Midbrain (tissue), 1 donor: Measurements from ENCODE around the gene CD4.

Experiments used
- DNase-seq: peaks from one replicate; lab custom pipeline; 2025; lab: John Stamatoyannopoulos, UW

CD4 gene

GRCh38 chr12:6816598-6816997 is 27.3 kb downstream of the CD4 start:
- no peak for DNase-seq

DNA sequence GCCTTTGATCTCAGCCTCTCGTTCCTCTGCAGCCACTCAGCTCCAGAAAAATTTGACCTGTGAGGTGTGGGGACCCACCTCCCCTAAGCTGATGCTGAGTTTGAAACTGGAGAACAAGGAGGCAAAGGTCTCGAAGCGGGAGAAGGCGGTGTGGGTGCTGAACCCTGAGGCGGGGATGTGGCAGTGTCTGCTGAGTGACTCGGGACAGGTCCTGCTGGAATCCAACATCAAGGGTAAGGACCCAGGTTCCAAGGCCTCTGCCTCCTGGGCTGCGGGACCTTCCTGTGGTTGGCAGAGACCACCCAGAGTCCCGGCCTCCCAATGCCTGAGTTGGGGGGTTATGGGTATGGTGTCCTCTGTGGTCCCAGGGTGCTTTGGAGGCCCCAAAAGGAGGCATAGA is 27.8 kb downstream of the CD4 start:
- DNase-seq = no peak

- no peak for DNase-seq
Measured at GRCh38 chr12:6817662-6818157, 28.4 kb downstream of the CD4 start.

- DNase-seq = no peak
Measured at GRCh38 chr12:6818222-6818621, 28.9 kb downstream of the CD4 start.

DNA sequence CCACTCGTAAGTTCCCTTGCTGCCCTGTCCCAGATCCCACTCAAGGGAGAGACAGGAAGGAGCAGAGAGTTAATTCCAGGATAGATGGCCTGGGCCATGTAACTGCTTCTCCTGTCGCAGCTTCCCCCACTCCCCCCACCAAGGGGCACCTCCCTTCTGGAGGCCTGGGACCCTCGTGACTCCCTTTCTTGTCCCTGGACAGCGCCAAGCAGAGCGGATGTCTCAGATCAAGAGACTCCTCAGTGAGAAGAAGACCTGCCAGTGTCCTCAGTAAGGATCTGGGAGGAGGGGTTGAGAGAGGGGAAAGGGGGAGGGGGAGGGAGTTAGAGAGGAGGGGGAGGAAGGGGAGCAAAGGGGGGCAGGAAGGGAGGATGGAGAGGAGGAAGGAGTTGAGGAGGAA is 29.3 kb downstream of the CD4 start:
- DNase-seq = no peak

- no peak for DNase-seq
Measured at GRCh38 chr12:6819106-6820030, 30.0 kb downstream of the CD4 start.

DNA sequence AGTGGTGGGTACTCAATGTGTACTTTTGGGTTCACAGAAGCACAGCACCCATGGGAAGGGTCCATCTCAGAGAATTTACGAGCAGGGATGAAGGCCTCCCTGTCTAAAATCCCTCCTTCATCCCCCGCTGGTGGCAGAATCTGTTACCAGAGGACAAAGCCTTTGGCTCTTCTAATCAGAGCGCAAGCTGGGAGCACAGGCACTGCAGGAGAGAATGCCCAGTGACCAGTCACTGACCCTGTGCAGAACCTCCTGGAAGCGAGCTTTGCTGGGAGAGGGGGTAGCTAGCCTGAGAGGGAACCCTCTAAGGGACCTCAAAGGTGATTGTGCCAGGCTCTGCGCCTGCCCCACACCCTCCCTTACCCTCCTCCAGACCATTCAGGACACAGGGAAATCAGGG is 30.8 kb downstream of the CD4 start:
- no peak for DNase-seq

- peak; percentile 9 for DNase-seq
Measured at GRCh38 chr12:6821591-6822425, 32.5 kb downstream of the CD4 start, which contains the start of gene GPR162. Gene GPR162, plus strand, starts transcription at chr12:6821821. Its CDS starts 2,078 bp downstream, at chr12:6823899.

- no peak for DNase-seq
Measured at GRCh38 chr12:6822426-6823135, 33.3 kb downstream of the CD4 start.

DNA sequence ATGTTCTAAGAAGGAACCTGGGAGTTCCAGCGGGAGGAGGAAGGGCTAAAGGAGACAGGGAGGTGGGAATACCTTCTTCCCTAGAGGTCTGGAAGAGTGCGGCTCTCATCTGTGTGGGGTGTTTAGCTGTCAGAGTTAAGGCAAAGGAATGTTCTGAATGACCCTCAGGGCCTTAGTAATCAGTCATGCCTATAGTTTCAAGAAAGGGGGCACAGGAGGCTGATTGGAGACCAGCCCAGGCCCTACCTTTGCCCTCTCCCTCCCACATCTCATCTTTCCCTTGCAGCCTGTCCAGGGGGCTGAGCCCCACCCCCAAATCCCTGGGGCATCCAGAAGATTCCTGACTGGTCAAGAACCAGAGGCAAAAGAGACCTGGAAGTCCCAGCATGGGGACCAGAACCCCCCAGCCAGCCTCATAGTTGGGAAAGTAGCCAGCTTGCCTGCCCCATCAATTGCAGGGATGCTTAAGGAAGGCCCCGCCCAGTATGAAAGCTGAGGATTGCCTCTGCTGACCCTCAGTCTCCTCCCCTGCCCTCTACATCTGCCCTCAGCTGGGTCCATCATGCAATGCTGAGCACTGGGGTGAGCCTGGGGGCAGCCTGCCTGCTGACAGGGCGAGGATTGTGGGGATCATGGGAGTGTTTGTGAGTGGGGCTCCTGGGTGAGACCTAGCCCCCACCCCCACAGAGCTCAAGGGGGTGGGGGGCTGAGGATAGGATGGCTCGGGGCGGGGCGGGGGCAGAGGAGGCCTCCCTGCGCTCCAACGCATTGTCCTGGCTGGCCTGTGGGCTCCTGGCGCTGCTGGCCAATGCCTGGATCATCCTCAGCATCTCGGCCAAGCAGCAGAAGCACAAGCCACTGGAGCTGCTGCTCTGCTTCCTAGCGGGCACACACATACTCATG is 34.1 kb downstream of the CD4 start:
- no peak for DNase-seq

- no peak for DNase-seq
Measured at GRCh38 chr12:6824085-6824775, 34.9 kb downstream of the CD4 start.

- DNase-seq = no peak
Measured at GRCh38 chr12:6824901-6825381, 35.6 kb downstream of the CD4 start.

DNA sequence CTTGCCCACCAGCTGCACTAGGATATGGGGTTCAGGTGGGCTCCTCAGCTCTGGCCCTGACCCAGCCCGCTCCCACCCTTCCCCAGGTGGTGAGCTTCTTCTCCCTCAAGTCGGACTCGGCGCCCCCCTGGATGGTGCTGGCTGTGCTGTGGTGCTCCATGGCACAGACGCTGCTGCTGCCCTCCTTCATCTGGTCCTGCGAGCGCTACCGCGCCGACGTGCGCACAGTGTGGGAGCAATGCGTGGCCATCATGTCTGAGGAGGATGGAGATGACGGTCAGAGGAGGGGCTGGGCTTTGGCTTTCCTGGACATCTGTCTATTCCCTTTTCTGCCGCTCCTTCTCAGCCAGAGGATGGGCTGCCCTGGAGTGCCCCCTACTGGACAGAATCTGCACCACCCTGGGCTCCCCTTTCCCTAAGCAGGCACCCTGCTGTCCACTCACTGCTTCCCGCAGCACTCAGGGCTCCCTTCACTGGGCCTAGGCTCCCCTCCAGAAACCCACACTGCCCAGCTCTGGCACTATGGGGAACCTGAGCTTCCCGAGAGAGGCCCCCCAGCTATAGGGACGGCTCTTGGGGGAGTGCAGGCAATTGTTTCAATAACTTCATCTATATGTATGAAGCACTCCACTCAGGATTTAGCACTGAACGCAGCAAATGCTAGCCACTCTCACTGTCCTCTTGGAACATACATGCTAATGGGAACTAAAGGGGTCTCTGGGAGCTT is 36.2 kb downstream of the CD4 start:
- peak; percentile 89 for DNase-seq

- DNase-seq = no peak
Measured at GRCh38 chr12:6826125-6826733, 36.9 kb downstream of the CD4 start.

DNA sequence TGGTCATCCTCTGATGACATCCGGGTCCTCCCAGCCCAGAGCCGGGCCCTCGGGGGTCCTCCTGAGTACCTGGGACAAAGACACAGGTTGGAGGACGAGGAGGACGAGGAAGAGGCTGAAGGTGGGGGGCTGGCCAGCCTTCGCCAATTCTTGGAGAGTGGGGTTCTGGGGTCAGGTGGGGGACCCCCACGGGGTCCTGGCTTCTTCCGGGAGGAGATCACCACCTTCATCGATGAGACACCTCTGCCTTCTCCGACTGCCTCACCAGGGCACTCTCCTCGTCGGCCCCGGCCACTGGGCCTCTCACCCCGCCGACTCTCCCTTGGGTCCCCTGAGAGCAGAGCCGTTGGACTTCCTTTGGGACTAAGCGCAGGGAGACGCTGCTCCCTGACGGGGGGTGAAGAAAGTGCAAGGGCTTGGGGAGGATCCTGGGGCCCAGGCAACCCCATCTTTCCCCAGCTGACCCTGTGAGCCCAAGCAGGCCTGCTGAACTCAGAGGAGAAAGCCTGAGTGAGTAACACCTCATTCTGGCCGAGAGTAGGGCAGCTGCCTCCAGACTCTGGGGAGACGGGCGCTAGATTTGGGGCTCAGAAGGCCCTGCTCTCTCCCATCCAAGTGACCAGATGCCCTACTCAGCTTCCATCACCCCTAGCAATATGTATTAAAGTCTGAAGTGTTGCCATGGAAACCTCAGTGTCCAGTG is 37.6 kb downstream of the CD4 start:
- DNase-seq = no peak

GRCh38 chr12:6827437-6827911 is 38.1 kb downstream of the CD4 start:
- DNase-seq = peak; percentile 37

DNA sequence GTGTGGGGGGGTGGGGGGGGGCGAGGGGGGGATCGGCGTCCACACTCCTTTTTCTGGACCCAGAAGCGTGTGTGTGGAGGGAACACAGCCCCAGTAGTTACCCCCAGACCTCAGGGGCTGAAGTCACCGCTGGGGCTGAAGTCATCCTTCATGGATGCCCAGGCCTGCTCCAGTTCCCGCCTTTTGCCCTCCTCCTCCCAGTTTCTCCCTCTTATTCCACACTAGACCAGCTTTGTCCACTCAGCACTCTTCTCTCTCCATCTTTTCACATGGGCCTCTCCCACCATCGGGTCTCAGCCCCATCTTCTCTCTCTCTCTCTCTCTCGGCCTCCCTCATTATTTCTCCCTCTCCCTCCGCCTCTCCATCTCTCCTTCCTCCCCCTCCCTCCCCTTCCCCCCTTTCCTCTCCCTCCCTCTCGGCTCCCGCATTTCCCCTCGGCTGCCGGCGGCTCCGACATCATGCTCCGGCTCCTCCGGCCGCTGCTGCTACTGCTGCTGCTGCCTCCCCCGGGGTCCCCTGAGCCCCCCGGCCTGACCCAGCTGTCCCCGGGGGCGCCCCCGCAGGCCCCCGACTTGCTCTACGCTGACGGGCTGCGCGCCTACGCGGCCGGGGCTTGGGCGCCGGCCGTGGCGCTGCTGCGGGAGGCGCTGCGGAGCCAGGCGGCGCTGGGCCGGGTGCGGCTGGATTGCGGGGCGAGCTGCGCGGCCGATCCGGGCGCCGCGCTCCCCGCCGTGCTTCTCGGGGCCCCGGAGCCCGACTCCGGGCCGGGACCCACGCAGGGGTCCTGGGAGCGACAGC is 38.9 kb downstream of the CD4 start, which contains the start of gene P3H3:
TSS of gene P3H3 (plus strand) at position 426 of the 799 bp plus-strand sequence. CDS start at position 460, 34 bp downstream.
- DNase-seq = peak; percentile 49
